ENCODE results near the gene GPR35.

The GPR35 gene

GRCh38 chr2:240635998-240636547 lies 10.8 kb downstream of the GPR35 start:
- no peak for DNase-seq
- no peak overlapping the region for H3K27ac Mint-ChIP-seq
- peaks cover 48% of the 10 kb centered on the region for H3K27me3 Mint-ChIP-seq (ENCODE audit: low read depth, poor library complexity)
- peaks cover 50% of the 10 kb centered on the region for H3K9me3 Mint-ChIP-seq
- no peaks in the 10 kb centered on the region for H3K4me1 Mint-ChIP-seq
- no peak overlapping the region for H3K4me3 Mint-ChIP-seq
- no peaks in the 10 kb centered on the region for H3K36me3 Mint-ChIP-seq (ENCODE audit: low read depth)
- TF ChIP-seq CTCF (IDR thresholded peaks at IDR 0.05), result no peak

DNA sequence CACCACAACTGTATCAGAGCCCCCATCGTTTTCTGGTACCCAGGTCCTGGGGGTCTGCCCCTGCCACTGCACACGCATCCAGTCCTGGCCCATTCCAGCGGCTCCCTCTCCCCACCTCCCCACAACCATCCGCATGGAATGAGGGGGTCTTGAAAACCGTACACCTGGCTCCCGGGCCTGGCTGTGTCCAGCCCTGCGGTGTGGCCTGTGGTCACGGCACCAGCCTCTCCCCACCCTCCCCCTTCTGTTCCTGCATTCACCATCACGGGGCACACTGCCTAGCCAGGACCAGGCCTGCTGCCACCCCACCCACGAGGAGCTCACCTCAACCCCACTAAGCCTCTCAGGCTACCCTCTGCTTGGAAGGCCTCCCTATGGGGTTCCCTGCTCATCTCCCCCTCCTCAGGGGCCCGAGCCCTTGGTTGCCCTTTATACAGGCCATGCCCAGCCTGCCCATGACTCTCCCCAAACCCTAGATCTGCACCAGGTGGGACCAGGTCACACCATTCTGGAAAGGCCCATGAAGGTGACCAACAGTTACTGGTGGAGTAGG lies 11.4 kb downstream of the GPR35 start:
- Mint-ChIP-seq H3K4me1 (no peaks in the 10 kb centered on the region), H3K27ac (no peak overlapping the region), H3K27me3 (ENCODE audit: low read depth, poor library complexity) (peaks cover 48% of the 10 kb centered on the region), H3K36me3 (ENCODE audit: low read depth) (no peaks in the 10 kb centered on the region), H3K9me3 (peaks cover 48% of the 10 kb centered on the region), H3K4me3 (no peak overlapping the region)
- TF ChIP-seq CTCF (IDR thresholded peaks at IDR 0.05), result no peak
- DNase-seq, result no peak

DNA sequence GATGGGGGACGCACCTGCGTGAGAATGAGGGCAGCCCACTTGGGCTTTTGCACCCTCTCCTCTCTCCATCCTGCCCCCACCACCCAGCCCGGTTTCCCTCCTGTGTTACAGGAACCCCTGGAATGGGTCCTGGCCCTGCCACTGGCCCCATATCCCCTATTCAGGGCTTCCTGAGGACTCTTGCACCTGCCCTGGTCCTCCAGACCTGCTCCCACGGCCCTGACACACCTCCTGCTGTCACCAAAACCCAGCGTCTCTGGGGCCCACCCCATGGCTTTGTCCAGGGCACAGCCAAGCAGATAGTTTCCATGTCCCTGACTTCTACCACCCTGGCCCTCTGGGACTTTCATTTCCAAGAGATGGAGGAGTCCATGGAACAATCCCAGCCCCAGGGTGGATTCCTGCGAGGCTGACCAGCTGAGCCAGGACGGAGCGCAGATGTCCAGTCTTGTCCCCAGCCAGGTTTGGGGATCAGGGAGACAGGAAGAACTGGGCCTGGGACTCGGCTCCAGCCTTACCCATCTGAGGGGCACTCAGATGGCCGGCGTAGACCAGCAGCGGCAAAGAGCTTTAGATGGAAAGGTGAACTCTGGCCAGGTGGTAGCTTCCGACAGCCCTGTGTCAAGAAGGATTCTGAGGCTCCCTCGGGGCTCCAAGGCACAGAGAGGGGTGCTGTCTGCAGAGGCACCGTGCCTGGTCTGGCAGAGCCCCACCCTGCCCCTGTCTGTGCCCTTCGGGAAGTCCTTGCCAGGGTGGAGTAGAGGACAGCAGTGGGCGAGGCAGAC lies 12.0 kb downstream of the GPR35 start:
- no peak overlapping the region for H3K27ac Mint-ChIP-seq
- no peak overlapping the region for H3K4me3 Mint-ChIP-seq
- peaks cover 48% of the 10 kb centered on the region for H3K27me3 Mint-ChIP-seq (ENCODE audit: low read depth, poor library complexity)
- H3K9me3 Mint-ChIP-seq, result peaks cover 41% of the 10 kb centered on the region
- TF ChIP-seq CTCF (IDR thresholded peaks at IDR 0.05), result no peak
- H3K4me1 Mint-ChIP-seq, result no peaks in the 10 kb centered on the region
- no peaks in the 10 kb centered on the region for H3K36me3 Mint-ChIP-seq (ENCODE audit: low read depth)
- no peak for DNase-seq

- Mint-ChIP-seq H3K4me3 (no peak overlapping the region), H3K4me1 (no peaks in the 10 kb centered on the region), H3K9me3 (peaks cover 35% of the 10 kb centered on the region), H3K36me3 (ENCODE audit: low read depth) (no peaks in the 10 kb centered on the region), H3K27ac (no peak overlapping the region), H3K27me3 (ENCODE audit: low read depth, poor library complexity) (peaks cover 48% of the 10 kb centered on the region)
- DNase-seq, result no peak
- TF ChIP-seq CTCF (IDR thresholded peaks at IDR 0.05), result no peak
These were observed 12.6 kb downstream of the GPR35 start for GRCh38 chr2:240637901-240638345.

GRCh38 chr2:240638512-240639160 lies 13.4 kb downstream of the GPR35 start:
- Mint-ChIP-seq H3K27ac (no peak overlapping the region), H3K9me3 (peaks cover 28% of the 10 kb centered on the region), H3K27me3 (ENCODE audit: low read depth, poor library complexity) (peaks cover 51% of the 10 kb centered on the region), H3K36me3 (ENCODE audit: low read depth) (no peaks in the 10 kb centered on the region), H3K4me3 (no peak overlapping the region), H3K4me1 (peaks cover 5% of the 10 kb centered on the region)
- DNase-seq, result no peak
- TF ChIP-seq CTCF (IDR thresholded peaks at IDR 0.05), result no peak

Data from nephron progenitor cell (in vitro differentiated cells).